Muscle layer of colon (tissue), 2 donors: ENCODE results near the gene ZNF564.
"Not testable (repeated sequence)": the region's sequence is repeated elsewhere in the genome, so short reads cannot be mapped to it uniquely, and the experiment has no call there.

Source experiments
- H3K27ac ChIP-seq: one replicate; pipeline ENCODE4 v1.7.0; 2013; ENCODE audit warnings: low read depth, mild to moderate bottlenecking, low read length, moderate library complexity
- H3K27me3 ChIP-seq, 2 donors: one replicate each; pipeline ENCODE4 v1.7.0; 2013; ENCODE audit warnings: low read length in 2 of 2, mild to moderate bottlenecking in 2 of 2; ENCODE audit not compliant: insufficient read depth in 2 of 2, control insufficient read depth in 1 of 2
- H3K36me3 ChIP-seq: one replicate; pipeline ENCODE4 v1.7.0; 2013; ENCODE audit warnings: mild to moderate bottlenecking, low read length; ENCODE audit not compliant: insufficient read depth
- H3K4me1 ChIP-seq: one replicate; pipeline ENCODE4 v1.7.0; 2013; ENCODE audit warnings: mild to moderate bottlenecking, low read length; ENCODE audit not compliant: insufficient read depth
- H3K4me3 ChIP-seq, 2 donors: one replicate each; pipeline ENCODE4 v1.7.0; 2013; ENCODE audit warnings: low read length in 2 of 2, low read depth in 1 of 2, mild to moderate bottlenecking in 1 of 2, moderate library complexity in 1 of 2
- H3K9ac ChIP-seq: one replicate; pipeline ENCODE4 v1.7.0; 2013; ENCODE audit warnings: low read length
- H3K9me3 ChIP-seq: one replicate; pipeline ENCODE4 v1.7.0; 2013; ENCODE audit warnings: mild to moderate bottlenecking, low read length
- donor health status: abdominal sarcoma.
- donor health status: Adenocarcinoma of cecum.

The ZNF564 gene

GRCh38 chr19:12551060-12551832 lies at the start of gene ZNF564:
Gene ZNF564 (minus strand): TSS chr19:12551482. CDS start chr19:12551332, 150 bp downstream.
- Histone ChIP-seq H3K9ac (peak within 1 kb of the TSS; percentile 88), H3K36me3 (no peaks in the 10 kb centered on the region), H3K9me3 (no peaks in the 10 kb centered on the region), H3K4me1 (peaks cover 22% of the 10 kb centered on the region), H3K4me3 (peak within 1 kb of the TSS; percentile 93 to 95), H3K27ac (peak within 1 kb of the TSS; percentile 99), H3K27me3 (no peaks in the 10 kb centered on the region)

DNA sequence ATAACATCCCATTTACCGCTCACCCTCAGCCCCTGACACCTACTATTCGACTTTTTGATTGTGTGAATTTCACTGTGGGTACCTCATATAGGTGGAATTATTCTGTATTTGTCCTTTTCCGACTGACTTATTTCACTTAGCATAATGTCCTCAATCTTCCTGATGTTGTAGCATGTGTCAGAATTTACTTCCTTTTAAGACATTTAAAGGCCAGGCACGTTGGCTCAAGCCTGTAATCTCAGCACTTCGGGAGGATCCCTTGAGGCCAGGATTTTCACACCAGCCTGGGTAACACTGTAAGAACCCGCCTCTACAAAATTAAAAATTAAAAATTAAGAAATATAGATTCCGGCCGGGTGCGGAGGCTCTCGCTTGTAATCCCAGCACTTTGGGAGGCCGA lies 46.3 kb upstream of the ZNF564 start:
- Histone ChIP-seq H3K27ac (no peak overlapping the region), H3K9me3 (no peaks in the 10 kb centered on the region)

GRCh38 chr19:12596927-12597548 lies 45.8 kb upstream of the ZNF564 start:
- Histone ChIP-seq H3K4me3 (no peak overlapping the region), H3K9ac (no peak overlapping the region), H3K27me3 (no peaks in the 10 kb centered on the region), H3K27ac (no peak overlapping the region), H3K4me1 (no peaks in the 10 kb centered on the region), H3K9me3 (no peaks in the 10 kb centered on the region), H3K36me3 (no peaks in the 10 kb centered on the region)

More for the DNA sequence above, 46.3 kb upstream of the ZNF564 start:
- H3K4me1 ChIP-seq, result no peaks in the 10 kb centered on the region
- no peaks in the 10 kb centered on the region for H3K27me3 ChIP-seq
- H3K36me3 ChIP-seq, result no peaks in the 10 kb centered on the region
- H3K9ac ChIP-seq, result no peak overlapping the region
- H3K4me3 ChIP-seq, result no peak overlapping the region

DNA sequence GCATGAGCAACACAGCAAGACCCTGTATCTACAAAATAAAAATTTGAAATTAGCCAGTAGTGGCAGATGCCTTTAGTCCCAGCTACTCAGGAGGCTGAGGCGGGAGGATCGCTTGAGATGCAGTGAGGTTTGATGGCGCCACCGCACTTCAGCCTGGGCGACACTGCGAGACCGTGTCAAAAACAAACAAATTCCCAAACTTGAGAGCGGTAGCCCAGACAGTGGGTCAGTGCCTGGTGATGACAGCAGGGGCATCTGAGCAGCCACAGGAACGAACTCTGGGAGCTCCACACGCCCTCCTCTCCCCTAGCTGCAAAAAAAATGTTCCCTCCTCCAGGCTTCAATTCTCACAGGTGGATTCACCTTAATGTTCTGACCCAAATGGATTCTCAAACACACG lies 45.2 kb upstream of the ZNF564 start:
- Histone ChIP-seq H3K27me3 (no peaks in the 10 kb centered on the region), H3K27ac (no peak overlapping the region), H3K9me3 (no peaks in the 10 kb centered on the region), H3K9ac (no peak overlapping the region), H3K4me3 (no peak overlapping the region), H3K36me3 (no peaks in the 10 kb centered on the region), H3K4me1 (no peaks in the 10 kb centered on the region)

DNA sequence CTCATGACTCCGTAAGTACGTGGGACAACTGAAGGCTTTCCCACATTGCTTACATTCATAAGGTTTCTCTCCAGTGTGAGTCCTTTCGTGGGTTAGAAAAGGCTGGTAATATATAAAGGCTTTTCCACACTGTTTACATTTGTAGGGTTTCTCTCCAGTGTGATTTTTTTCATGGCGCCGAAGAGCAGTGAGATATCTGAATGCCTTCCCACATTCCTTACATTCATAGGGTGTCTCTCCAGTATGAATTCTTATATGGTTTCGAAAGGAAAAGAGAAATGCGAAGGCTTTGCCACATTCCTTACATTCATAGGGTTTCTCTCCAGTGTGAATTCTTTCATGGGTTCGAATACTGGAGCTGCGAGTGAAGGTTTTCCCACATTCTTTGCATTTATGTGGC lies 29.8 kb upstream of the ZNF564 start:
- peaks cover 17% of the 10 kb centered on the region for H3K9me3 ChIP-seq
- no peak overlapping the region for H3K4me3 ChIP-seq
- peaks cover 23% of the 10 kb centered on the region for H3K36me3 ChIP-seq

GRCh38 chr19:12580180-12580694 lies 29.0 kb upstream of the ZNF564 start:
- no peak overlapping the region for H3K27ac ChIP-seq
- peaks cover 17% of the 10 kb centered on the region for H3K9me3 ChIP-seq
- no peaks in the 10 kb centered on the region for H3K27me3 ChIP-seq
- no peak overlapping the region for H3K4me3 ChIP-seq
- peaks cover 23% of the 10 kb centered on the region for H3K36me3 ChIP-seq
- no peak overlapping the region for H3K9ac ChIP-seq
- H3K4me1 ChIP-seq, result no peaks in the 10 kb centered on the region

More for the DNA sequence above, 29.8 kb upstream of the ZNF564 start:
- Histone ChIP-seq H3K27ac (no peak overlapping the region), H3K27me3 (no peaks in the 10 kb centered on the region), H3K9ac (no peak overlapping the region), H3K4me1 (no peaks in the 10 kb centered on the region)

DNA sequence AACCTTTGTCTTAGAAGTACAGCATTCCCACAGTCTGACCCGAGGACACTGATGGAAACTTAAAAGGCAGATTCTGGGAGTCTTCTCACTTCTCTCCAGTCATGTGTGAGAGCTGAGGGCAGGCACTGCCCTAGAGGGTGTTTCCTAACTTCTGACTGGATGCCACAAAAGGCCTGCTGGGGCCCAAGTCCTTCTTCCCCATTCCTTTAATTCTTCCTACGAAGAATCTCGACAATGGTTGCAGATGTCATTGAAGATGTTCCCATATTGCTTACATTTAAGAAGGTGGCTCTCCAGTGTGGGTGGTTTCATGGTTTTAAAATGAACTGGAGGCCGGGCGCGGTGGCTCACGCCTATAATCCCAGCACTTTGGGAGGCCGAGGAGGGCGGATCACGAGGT lies 27.4 kb upstream of the ZNF564 start:
- Histone ChIP-seq H3K4me1 (no peaks in the 10 kb centered on the region), H3K27ac (no peak overlapping the region), H3K9ac (no peak overlapping the region), H3K36me3 (peaks cover 23% of the 10 kb centered on the region), H3K9me3 (peaks cover 17% of the 10 kb centered on the region), H3K4me3 (no peak overlapping the region), H3K27me3 (no peaks in the 10 kb centered on the region)

DNA sequence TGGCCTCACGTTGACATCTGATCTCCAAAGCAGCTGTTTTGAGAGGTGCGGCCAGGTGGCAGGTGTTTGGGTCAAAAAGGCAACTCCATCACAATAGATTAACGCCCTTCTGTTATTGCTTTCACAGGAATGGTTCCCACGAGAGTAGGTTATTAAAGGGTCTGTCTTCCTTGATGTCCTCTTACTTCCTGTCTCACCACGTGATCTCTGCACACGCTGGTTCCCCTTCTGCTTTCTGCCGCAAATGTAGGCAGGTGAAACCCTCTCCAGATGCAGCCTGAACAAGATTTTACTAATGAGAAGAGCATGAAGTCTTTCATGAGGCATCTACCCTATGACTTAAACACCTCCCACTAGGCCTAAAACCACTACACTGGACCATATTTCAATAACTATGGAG lies 22.8 kb upstream of the ZNF564 start:
- no peak overlapping the region for H3K4me3 ChIP-seq
- peaks cover 5% of the 10 kb centered on the region for H3K36me3 ChIP-seq
- H3K9ac ChIP-seq, result no peak overlapping the region
- H3K27me3 ChIP-seq, result no peaks in the 10 kb centered on the region
- H3K4me1 ChIP-seq, result no peaks in the 10 kb centered on the region
- H3K9me3 ChIP-seq, result no peaks in the 10 kb centered on the region
- no peak overlapping the region for H3K27ac ChIP-seq

GRCh38 chr19:12567951-12568350 lies 16.7 kb upstream of the ZNF564 start:
- H3K9ac ChIP-seq, result no peak overlapping the region
- H3K27me3 ChIP-seq, result no peaks in the 10 kb centered on the region
- H3K4me3 ChIP-seq, result no peak overlapping the region
- H3K36me3 ChIP-seq, result no peaks in the 10 kb centered on the region
- no peaks in the 10 kb centered on the region for H3K9me3 ChIP-seq
- no peaks in the 10 kb centered on the region for H3K4me1 ChIP-seq
- no peak overlapping the region for H3K27ac ChIP-seq

- H3K4me1 ChIP-seq, H3K27me3 ChIP-seq, H3K4me3 ChIP-seq, H3K9ac ChIP-seq, H3K9me3 ChIP-seq, H3K27ac ChIP-seq, H3K36me3 ChIP-seq: not testable (repeated sequence)
Observed at GRCh38 chr19:12566380-12566779, 15.1 kb upstream of the ZNF564 start.

GRCh38 chr19:12564016-12564664 lies 12.9 kb upstream of the ZNF564 start:
- Histone ChIP-seq H3K27ac (peak overlapping the region; percentile 55), H3K27me3 (no peaks in the 10 kb centered on the region), H3K36me3 (no peaks in the 10 kb centered on the region), H3K9ac (no peak overlapping the region), H3K4me1 (no peaks in the 10 kb centered on the region), H3K9me3 (no peaks in the 10 kb centered on the region), H3K4me3 (no peak overlapping the region)
